HG02840 (cell line): Measurements from ENCODE around the gene RHOA.
"Not testable (repeated sequence)": the region's sequence is repeated elsewhere in the genome, so short reads cannot be mapped to it uniquely, and the experiment has no call there.

Source experiments
- ATAC-seq: cut with Tn5 transposase; IDR thresholded peaks from one replicate; pipeline ENCODE4 v1.9.1; 2021; ENCODE audit warnings: mild to moderate bottlenecking, moderate library complexity, moderate number of reproducible peaks; ENCODE audit not compliant: unreplicated experiment, low FRiP score

The RHOA gene

GRCh38 chr3:49412632-49413337, 1.0 kb upstream of the RHOA start:
- ATAC-seq: no peak

- ATAC-seq: peak; percentile 30
Measured at GRCh38 chr3:49411535-49411967, 225 bp downstream of the RHOA start.

GRCh38 chr3:49410846-49411534, 786 bp downstream of the RHOA start:
- ATAC-seq: no peak

GRCh38 chr3:49410066-49410845, 1.5 kb downstream of the RHOA start:
- ATAC-seq: no peak

GRCh38 chr3:49406571-49407565, 4.9 kb downstream of the RHOA start:
- ATAC-seq: no peak

DNA sequence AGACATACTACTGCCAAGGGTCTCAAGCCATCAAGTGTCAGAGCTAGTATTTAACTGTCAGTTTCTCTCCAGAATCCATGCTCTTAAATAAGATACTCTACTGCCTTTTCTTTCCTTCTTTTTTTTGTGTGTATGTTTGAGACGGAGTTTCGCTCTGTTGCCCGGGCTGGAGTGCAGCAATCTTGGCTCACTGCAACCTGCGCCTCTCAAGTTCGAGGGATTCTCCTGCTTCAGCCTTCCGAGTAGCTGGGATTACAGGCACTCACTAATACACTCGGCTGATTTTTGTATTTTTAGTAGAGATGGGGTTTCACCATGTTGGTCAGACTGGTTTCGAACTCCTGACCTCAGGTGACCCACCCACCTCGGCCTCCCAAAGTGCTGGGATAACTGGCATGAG, 6.2 kb downstream of the RHOA start:
- not testable (repeated sequence) for ATAC-seq

DNA sequence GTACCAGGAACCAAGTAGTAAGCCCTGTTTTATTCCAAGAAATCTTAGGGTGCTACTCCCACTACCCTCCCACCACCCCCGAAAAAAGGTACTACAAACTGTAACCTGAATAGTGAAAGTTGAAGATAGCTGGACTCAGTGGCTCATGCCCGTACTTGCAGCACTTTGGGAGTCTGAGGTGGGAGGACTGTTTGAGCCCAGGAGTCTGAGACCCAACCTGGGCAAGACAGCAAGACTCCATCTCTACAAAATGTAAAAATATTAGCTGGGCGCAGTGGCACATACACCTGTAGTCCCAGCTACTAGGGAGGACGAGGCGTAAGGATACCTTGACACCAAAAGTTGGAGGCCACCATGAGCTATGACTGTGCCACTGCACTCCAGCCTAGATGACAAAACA, 7.9 kb downstream of the RHOA start:
- no peak for ATAC-seq

- no peak for ATAC-seq
Measured at GRCh38 chr3:49401766-49402165, 10.0 kb downstream of the RHOA start.

- ATAC-seq: no peak
Measured at GRCh38 chr3:49399461-49399860, 12.3 kb downstream of the RHOA start.

DNA sequence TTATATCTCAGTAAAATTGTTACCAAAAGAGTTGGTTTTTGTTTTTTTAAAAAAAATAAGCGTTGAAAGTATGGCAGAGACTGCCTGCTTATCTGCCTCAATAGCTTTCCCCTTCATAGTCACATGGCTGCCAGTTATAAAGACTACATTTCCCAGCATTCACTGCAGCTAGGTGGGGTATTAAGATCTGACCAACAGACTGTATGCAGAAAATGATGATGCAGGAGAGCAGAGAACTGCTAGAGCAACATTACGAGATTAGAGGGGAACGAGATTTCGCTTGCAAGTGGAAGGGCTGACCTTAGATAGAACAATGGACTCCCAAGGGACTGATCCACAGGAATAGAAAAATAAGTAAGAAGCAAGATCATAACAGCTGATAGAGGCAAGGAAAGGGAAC, 14.3 kb downstream of the RHOA start:
- ATAC-seq: no peak

GRCh38 chr3:49391310-49391709, 20.5 kb downstream of the RHOA start:
- ATAC-seq: not testable (repeated sequence)

- no peak for ATAC-seq
Measured at GRCh38 chr3:49389297-49389696, 22.5 kb downstream of the RHOA start.

DNA sequence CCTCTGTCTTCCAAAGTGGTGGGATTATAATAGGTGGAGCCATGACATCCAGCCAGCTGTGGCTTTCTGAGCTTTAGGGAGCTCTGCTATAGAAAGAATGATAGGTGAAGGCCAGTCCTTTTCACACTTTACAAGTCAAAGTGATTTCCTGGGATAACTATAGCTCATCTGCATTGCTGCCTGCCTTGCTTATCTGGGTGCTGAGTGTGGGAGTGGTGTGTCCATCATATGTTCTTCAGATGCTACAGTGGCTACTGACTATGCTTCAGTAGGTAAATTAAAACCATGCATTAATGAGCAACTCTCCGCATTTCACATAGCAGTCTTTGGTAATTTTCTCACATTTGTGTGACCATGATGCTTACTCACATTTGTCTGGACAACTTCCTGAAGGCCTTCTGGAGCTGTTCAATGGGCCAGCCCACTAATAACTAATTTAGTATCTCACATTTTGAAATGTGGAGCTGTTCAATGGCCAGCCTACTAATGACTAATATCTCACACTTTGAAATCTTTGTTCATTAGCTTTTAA, 23.4 kb downstream of the RHOA start:
- no peak for ATAC-seq

DNA sequence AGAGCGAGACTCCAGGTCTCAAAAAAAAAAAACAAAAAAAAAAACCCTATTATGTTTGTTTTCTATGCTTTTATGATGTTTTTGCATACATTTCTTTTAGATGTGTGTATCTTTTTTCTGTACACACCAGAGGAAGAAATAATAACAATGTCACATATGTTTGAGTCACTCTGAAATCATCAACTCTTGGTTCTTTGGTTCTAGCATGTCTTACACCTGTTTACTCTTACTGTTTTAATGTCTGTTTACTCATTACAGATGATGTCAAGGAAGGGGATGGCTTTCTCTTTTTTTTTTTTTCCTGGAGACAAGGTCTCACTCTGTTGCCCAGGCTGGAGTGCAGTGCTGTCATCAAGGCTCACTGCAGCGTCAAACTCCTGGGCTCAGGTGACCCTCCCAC, 24.1 kb downstream of the RHOA start:
- ATAC-seq: no peak

GRCh38 chr3:49386056-49386756, 25.6 kb downstream of the RHOA start:
- no peak for ATAC-seq

DNA sequence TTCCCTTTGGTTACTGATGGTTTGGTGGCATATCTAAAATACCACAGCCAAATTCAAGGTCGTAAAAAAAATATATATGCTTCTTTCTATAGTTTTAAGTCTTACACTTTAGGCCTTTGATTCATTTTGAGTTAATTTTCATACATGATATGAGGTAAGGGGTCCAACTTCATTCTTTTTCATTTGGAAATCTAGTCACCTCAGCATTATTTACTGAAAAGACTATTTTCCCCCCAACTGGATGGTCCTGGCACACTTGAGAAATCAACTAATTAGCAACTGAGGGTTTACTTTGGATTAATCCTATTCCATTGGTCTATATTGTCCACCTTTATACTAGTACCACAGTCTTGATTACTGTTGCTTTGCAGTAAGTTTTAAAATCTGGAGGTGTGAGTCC, 26.2 kb downstream of the RHOA start:
- ATAC-seq: no peak

- no peak for ATAC-seq
Measured at GRCh38 chr3:49383387-49383786, 28.4 kb downstream of the RHOA start.

DNA sequence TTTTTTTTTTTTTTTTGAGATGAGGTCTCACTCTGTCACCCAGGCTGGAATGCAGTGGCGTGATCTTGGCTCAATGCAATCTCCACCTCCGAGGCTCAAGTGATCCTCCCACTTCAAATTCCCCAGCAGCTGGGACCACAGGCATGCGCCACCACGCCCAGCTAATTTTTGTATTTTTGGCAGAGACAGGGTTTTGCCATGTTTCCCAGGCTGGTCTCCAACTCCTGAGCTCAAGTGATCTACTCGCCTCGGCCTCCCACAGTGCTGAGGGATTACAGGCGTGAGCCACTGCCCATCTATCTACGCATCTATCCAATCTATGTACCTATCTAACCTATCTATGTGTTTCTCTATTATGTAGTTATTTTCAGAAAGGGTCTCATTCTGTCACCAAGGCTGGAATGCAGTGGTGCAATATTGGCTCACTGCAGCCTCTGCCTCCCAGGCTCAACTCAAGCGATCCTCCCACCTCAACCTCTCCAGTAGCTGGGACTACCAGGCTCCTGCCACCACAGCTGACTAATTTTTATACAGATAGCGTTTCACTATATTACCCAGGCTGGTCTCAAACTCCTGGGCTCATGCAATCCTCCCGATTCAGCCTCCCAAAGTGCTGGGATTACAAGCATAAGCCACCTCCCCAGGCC, 33.4 kb downstream of the RHOA start:
- ATAC-seq: no peak

DNA sequence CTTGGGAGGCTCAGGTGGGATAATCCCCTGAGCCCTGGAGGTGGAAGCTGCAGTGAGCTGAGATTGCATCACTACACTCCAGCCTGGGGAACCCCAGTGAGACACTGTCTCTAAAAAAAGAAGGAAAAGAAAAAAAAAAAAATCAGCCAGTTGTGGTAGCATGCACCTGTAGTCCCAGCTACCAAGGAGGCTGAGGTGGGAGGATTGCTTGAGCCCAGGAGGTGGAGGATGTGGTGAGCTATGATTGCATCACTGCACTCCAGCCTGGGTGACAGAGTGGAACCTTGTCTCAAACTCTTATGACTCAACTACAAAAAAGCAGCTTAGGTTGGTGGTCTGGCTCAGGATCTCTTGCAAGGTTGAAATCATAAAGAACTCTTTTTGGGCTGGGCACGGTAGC, 34.3 kb downstream of the RHOA start:
- no peak for ATAC-seq
